ENCODE results near the gene FCGR3B.
"Not testable (repeated sequence)": the region's sequence is repeated elsewhere in the genome, so short reads cannot be mapped to it uniquely, and the experiment has no call there.

FCGR3B gene

GRCh38 chr1:161605762-161606540 lies 25.0 kb downstream of the FCGR3B start:
- not testable (repeated sequence) for DNase-seq (ENCODE audit: low spot score)

DNA sequence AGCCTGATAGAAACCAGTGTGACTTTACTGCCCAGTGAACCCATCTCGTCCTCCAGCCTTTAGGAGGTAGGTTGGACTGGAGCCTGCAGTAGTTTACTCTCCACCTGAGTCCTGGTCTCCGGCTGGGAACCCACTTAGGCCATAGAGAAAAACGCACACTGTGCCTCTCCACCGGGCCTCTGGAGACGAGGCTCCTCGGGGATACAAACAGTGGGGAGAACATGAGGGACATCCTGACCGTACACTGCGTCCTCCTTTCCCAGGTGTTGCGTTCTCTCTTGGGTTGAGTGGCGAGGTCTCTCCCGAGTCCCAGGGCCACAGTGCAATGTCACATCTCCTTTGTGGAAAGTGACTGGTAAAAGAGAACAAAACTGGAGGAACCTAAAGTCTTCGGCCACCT lies 26.0 kb downstream of the FCGR3B start:
- DNase-seq (ENCODE audit: low spot score) = not testable (repeated sequence)

DNA sequence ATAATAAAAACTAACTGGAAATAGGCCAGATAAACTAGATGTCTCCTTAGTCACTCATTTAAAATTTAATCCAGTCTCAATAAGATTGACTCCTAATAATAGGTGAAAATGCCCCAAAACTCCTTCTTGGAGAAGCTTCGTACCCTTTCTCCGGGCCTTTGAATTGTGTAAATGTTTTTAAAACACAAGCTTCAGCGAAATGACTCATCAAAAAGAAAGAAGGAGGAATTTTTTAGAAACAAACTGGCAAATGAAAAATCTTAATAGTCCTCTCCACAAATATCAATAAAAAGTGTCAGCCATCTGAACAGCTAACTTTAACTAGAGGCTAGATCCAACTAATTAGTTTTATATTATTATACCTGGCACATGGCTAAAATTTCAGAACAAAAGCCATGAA lies 33.9 kb downstream of the FCGR3B start:
- DNase-seq (ENCODE audit: low spot score) = not testable (repeated sequence)

GRCh38 chr1:161595583-161595982 lies 35.4 kb downstream of the FCGR3B start:
- not testable (repeated sequence) for DNase-seq (ENCODE audit: low spot score)

GRCh38 chr1:161595173-161595572 lies 35.8 kb downstream of the FCGR3B start:
- DNase-seq (ENCODE audit: low spot score) = not testable (repeated sequence)

- DNase-seq (ENCODE audit: low spot score) = not testable (repeated sequence)
Observed at GRCh38 chr1:161594269-161594984, 36.5 kb downstream of the FCGR3B start.

DNA sequence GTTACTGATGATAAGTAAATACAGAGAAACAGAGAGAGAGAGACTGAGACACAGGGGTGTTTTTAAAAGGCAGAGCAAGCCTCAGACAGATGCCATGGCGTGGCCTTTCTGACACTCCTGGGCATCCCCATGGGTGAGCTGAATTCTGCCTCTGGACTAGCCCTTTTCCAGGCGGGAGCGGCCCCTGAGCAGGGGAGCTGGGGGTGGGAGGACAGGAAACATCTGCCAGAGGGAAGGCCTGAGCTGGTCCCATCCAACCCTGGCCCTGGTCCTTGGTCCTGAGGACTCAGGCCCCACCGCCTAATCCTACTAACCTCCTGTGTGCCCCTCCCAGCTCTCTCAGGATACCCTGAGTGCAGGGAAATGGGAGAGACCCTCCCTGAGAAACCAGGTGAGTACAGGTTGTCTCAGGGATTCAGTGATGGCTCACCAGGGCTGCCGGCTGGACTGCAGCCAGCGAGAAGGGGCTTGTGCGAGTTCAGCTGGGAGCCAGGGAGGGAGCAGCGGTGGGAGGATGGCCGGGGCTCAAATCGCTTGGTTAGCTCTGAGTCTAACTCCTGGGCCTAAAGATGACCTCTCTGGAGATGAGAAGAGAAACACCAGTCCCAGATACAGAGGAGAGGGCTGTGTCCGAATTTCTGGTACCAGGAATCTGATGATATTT lies 37.8 kb downstream of the FCGR3B start:
- not testable (repeated sequence) for DNase-seq (ENCODE audit: low spot score)

- DNase-seq (ENCODE audit: low spot score) = not testable (repeated sequence)
Observed at GRCh38 chr1:161592586-161592985, 38.4 kb downstream of the FCGR3B start.

GRCh38 chr1:161589920-161590319 lies 41.1 kb downstream of the FCGR3B start:
- not testable (repeated sequence) for DNase-seq (ENCODE audit: low spot score)

GRCh38 chr1:161589365-161589764 lies 41.6 kb downstream of the FCGR3B start:
- DNase-seq (ENCODE audit: low spot score) = not testable (repeated sequence)

GRCh38 chr1:161588596-161588995 lies 42.4 kb downstream of the FCGR3B start:
- DNase-seq (ENCODE audit: low spot score) = not testable (repeated sequence)

DNA sequence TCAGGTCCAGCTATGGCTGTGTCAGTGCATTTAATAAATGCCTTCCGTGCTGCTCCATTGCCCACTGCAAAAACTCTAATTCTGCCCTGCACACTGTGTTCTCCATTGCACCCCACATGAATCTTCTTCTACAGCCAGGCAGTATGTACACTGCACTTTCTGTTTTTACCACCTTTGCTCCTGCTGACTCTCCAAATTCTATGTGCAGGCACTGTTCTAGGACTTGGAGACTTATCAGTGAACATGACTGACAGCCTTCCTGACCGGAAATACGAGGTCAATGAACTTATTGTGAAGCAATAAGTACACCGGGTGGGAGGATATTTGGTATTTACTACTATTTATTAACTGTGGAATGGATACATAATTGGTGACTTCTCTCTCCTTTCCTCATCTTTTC lies 48.1 kb downstream of the FCGR3B start:
- not testable (repeated sequence) for DNase-seq (ENCODE audit: low spot score)

- not testable (repeated sequence) for DNase-seq (ENCODE audit: low spot score)
Observed at GRCh38 chr1:161580879-161581537, 50.0 kb downstream of the FCGR3B start.

DNA sequence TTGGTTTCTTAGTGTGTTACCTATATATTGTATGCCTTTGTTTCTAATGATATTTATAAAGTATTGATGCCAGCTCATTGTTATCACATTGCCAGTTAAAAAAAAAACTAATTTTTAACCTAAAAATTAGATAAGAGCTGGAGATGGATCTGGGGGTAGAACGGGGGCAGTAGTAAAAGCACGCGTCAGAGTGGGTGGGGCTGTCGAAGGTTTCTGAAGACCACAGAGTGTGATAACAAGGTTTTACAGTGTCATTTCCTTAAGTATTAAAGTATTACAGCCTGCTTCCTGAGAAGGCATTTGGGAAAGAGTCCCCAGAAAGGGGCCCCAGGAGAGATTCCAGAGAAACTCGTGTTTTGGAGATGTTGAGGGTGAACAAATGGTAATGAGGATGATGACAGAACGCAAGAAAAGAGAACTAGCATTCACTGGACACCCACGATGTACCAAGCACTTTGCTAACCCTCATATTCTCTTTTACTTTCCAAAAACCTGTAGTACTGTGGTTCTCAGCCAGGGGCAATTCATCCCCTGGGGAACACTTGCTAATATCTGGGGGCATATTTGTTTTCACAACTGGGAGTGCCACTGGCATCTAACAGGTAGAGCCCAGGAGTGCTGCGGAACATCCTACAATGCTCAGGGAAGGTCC lies 51.0 kb downstream of the FCGR3B start:
- DNase-seq (ENCODE audit: low spot score) = not testable (repeated sequence)

DNA sequence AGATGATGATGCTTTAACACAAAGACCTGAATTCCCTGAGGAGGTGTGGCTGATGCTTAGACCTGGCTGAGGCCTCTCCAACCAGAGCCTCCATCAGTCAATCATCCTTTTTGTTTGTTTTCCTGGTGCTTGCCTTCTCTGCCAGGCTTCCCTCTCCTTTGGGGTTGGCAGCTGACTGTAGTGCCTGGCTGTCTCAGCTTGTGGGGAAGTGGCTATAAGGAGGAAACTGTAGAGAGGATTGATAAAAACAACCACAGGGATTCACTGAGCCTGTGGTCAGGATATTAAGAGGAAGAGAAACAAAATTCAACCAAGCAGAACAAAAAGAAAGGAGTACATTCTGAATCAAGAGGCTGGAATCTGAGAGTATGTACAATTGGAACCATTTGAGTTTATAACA lies 54.3 kb downstream of the FCGR3B start:
- DNase-seq (ENCODE audit: low spot score) = not testable (repeated sequence)
